H1 (cell line): ENCODE measurements around the gene PTGES. TPM values are rescaled to one million over a fixed set of nuclear protein-coding genes. Genes with fewer than 3 reads are reported as not detected.
A peak's percentile ranks its signal among the peaks of the same experiment; 100 is the strongest.

Source experiments
- CTCF ChIA-PET: fragments of 300-600 bp; sonication (Branson Sonifier 250); formaldehyde crosslinking; loops from one replicate; lab custom pipeline; 2021; ENCODE audit not compliant: partially characterized antibody; lab: Charles Lee
- POLR2A ChIA-PET: fragments of 300-600 bp; sonication (Branson Sonifier 250); formaldehyde crosslinking; loops from one replicate; lab custom pipeline; 2021; ENCODE audit warnings: inconsistent platforms; ENCODE audit not compliant: partially characterized antibody; lab: Charles Lee
- DNase-seq, 2 experiments: peaks; one replicate each; pipeline versions ENCODE4 v3.0.0 to v3.0.0-alpha.2; 2010 to 2022; ENCODE audit warnings: low spot score in 2 of 2, low read depth in 1 of 2, mixed read lengths in 1 of 2
- FAIRE-seq: peaks from 2 replicates; lab custom pipeline; 2011; peaks lifted over from hg19 to GRCh38; lab: Jason Lieb, UNC
- H2AFZ ChIP-seq: 2 replicates; pipeline ENCODE4 v1.8.1; 2012; ENCODE audit warnings: low read length, inconsistent platforms
- H2AK5ac ChIP-seq: 2 replicates; pipeline ENCODE4 v1.6.1; 2013; ENCODE audit warnings: low read depth, low read length
- H2BK120ac ChIP-seq: replicated peaks from 2 replicates; pipeline ENCODE3; 2013; ENCODE audit warnings: low read depth, low read length, inconsistent platforms
- H2BK12ac ChIP-seq: 2 replicates; pipeline ENCODE4 v1.6.1; 2013; ENCODE audit warnings: low read depth, low read length
- H2BK15ac ChIP-seq: 2 replicates; pipeline ENCODE4 v1.6.1; 2013; ENCODE audit warnings: low read length
- H2BK20ac ChIP-seq: 2 replicates; pipeline ENCODE4 v1.6.1; 2013; ENCODE audit warnings: low read length
- H2BK5ac ChIP-seq: 2 replicates; pipeline ENCODE4 v1.6.1; 2013; ENCODE audit warnings: low read depth, low read length
- H3K14ac ChIP-seq: 2 replicates; pipeline ENCODE4 v1.6.1; 2013; ENCODE audit warnings: inconsistent platforms; ENCODE audit not compliant: insufficient read length
- H3K18ac ChIP-seq: 2 replicates; pipeline ENCODE4 v1.6.1; 2013; ENCODE audit warnings: low read length; ENCODE audit errors: extremely low read depth
- H3K23ac ChIP-seq: 2 replicates; pipeline ENCODE4 v1.6.1; 2013; ENCODE audit warnings: inconsistent platforms; ENCODE audit not compliant: insufficient read length
- H3K23me2 ChIP-seq: 2 replicates; pipeline ENCODE4 v1.6.1; 2013; ENCODE audit warnings: low read depth, low read length
- H3K27ac ChIP-seq: 2 replicates; pipeline ENCODE4 v1.6.1; 2011; ENCODE audit warnings: low read depth, low read length, inconsistent platforms
- H3K27me3 ChIP-seq, 4 experiments: replicated peaks in 1 of 4; 1 replicate in 1 of 4; 2 replicates in 3 of 4; pipeline versions ENCODE4 v1.6.1 to v1.8.1; 2011 to 2013; ENCODE audit warnings: low read length in 3 of 4, mild to moderate bottlenecking in 3 of 4, inconsistent platforms in 2 of 4, mixed read lengths in 2 of 4, moderate library complexity in 1 of 4; ENCODE audit not compliant: control insufficient read depth in 3 of 4, insufficient read depth in 3 of 4; ENCODE audit errors: extremely low read depth in 1 of 4
- H3K36me3 ChIP-seq, 4 experiments: 2 replicates each; pipeline versions ENCODE4 v1.6.1 to v1.8.1; 2011 to 2013; ENCODE audit warnings: mild to moderate bottlenecking in 4 of 4, low read length in 3 of 4, moderate library complexity in 2 of 4, control low read depth in 1 of 4, inconsistent platforms in 1 of 4; ENCODE audit not compliant: insufficient read depth in 4 of 4, control insufficient read depth in 2 of 4
- H3K4ac ChIP-seq: replicated peaks from 2 replicates; pipeline ENCODE3; 2013; ENCODE audit warnings: low read length, low read depth, mixed read lengths, inconsistent platforms; ENCODE audit not compliant: insufficient read length
- H3K4me1 ChIP-seq, 4 experiments: replicated peaks in 1 of 4; 1 replicate in 1 of 4; 2 replicates in 3 of 4; pipeline versions ENCODE4 v1.6.1 to v1.8.1; 2011 to 2013; ENCODE audit warnings: low read length in 3 of 4, inconsistent platforms in 2 of 4, mixed read lengths in 1 of 4; ENCODE audit not compliant: insufficient read depth in 4 of 4, control insufficient read depth in 3 of 4
- H3K4me2 ChIP-seq, 2 experiments: 2 replicates each; pipeline versions ENCODE4 v1.6.1 to v1.8.1; 2011 to 2013; ENCODE audit warnings: low read depth in 2 of 2, low read length in 2 of 2, control low read depth in 1 of 2, inconsistent platforms in 1 of 2, mild to moderate bottlenecking in 1 of 2; ENCODE audit not compliant: insufficient read depth in 1 of 2
- H3K4me3 ChIP-seq, 4 experiments: fragments of 200-600, 300-600 bp in 1 of 4; sonication (generic), shearing (Covaris generic), sonication (Bioruptor Twin) in 1 of 4; 2 replicates each; pipeline versions ENCODE4 v1.5.1 to v1.8.1; 2011 to 2016; ENCODE audit warnings: low read length in 4 of 4, low read depth in 3 of 4, control low read depth in 2 of 4, inconsistent platforms in 2 of 4, mild to moderate bottlenecking in 2 of 4, mixed read lengths in 1 of 4, moderate library complexity in 1 of 4; ENCODE audit not compliant: insufficient read depth in 2 of 4; ENCODE audit errors: extremely low read depth in 1 of 4
- H3K56ac ChIP-seq: replicated peaks from 2 replicates; pipeline ENCODE3; 2013; ENCODE audit warnings: low read depth, mild to moderate bottlenecking, mixed read lengths, low read length, inconsistent platforms; ENCODE audit not compliant: insufficient read length
- H3K79me1 ChIP-seq: 2 replicates; pipeline ENCODE4 v1.6.1; 2013; ENCODE audit warnings: low read depth, low read length, control low read depth
- H3K79me2 ChIP-seq, 2 experiments: 2 replicates each; pipeline versions ENCODE4 v1.6.1 to v1.8.1; 2012 to 2013; ENCODE audit warnings: low read length in 2 of 2, mild to moderate bottlenecking in 2 of 2, inconsistent platforms in 1 of 2; ENCODE audit not compliant: insufficient read depth in 2 of 2, control insufficient read depth in 1 of 2
- H3K9ac ChIP-seq, 4 experiments: replicated peaks in 1 of 4; 1 replicate in 1 of 4; 2 replicates in 3 of 4; pipeline versions ENCODE4 v1.6.1 to v1.8.1; 2011 to 2013; ENCODE audit warnings: low read depth in 3 of 4, low read length in 3 of 4, control low read depth in 2 of 4, mild to moderate bottlenecking in 2 of 4, moderate library complexity in 2 of 4, inconsistent platforms in 1 of 4; ENCODE audit errors: extremely low read depth in 1 of 4
- H3K9me3 ChIP-seq, 2 experiments: 2 replicates each; pipeline versions ENCODE4 v1.6.1 to v1.8.1; 2012 to 2013; ENCODE audit warnings: mild to moderate bottlenecking in 2 of 2, moderate library complexity in 2 of 2, control low read depth in 1 of 2, inconsistent platforms in 1 of 2, low read depth in 1 of 2, low read length in 1 of 2, mixed read lengths in 1 of 2; ENCODE audit not compliant: insufficient read depth in 2 of 2
- H4K20me1 ChIP-seq, 2 experiments: replicated peaks in 1 of 2; 2 replicates each; pipeline versions ENCODE3 to v1.8.1; 2011 to 2013; ENCODE audit warnings: inconsistent platforms in 2 of 2, low read length in 2 of 2, mild to moderate bottlenecking in 1 of 2; ENCODE audit not compliant: insufficient read depth in 2 of 2, control insufficient read depth in 1 of 2
- H4K5ac ChIP-seq: 2 replicates; pipeline ENCODE4 v1.6.1; 2013; ENCODE audit warnings: low read length, low read depth, mixed read lengths, inconsistent platforms; ENCODE audit not compliant: insufficient read length
- H4K8ac ChIP-seq: 2 replicates; pipeline ENCODE4 v1.8.0; 2013; ENCODE audit warnings: mild to moderate bottlenecking, moderate library complexity, low read length, inconsistent platforms; ENCODE audit not compliant: insufficient read depth; ENCODE audit errors: extremely low read depth
- H4K91ac ChIP-seq: replicated peaks from 2 replicates; pipeline ENCODE3; 2013; ENCODE audit warnings: low read length, mixed read lengths, inconsistent platforms; ENCODE audit not compliant: insufficient read length
- CHD1 ChIP-seq: IDR thresholded peaks from 2 replicates; pipeline ENCODE4 v1.6.1; 2012; ENCODE audit warnings: low read depth, low read length, improper control_type of control experiment
- CTBP2 ChIP-seq: IDR thresholded peaks from 2 replicates; pipeline ENCODE4 v1.7.0; 2011; ENCODE audit warnings: borderline replicate concordance, mild to moderate bottlenecking, moderate library complexity, mixed read lengths, low read length; ENCODE audit not compliant: insufficient read depth, insufficient read length
- HDAC2 ChIP-seq, 2 experiments: fragments of 300-600 bp in 1 of 2; sonication (generic) in 1 of 2; IDR thresholded peaks; 2 replicates each; pipeline ENCODE4 v1.6.1; 2011 to 2012; ENCODE audit warnings: low read depth in 2 of 2, low read length in 2 of 2, mild to moderate bottlenecking in 2 of 2, moderate library complexity in 2 of 2, borderline replicate concordance in 1 of 2, inconsistent platforms in 1 of 2
- JUND ChIP-seq: IDR thresholded peaks from 2 replicates; pipeline ENCODE4 v1.6.1; 2011; ENCODE audit warnings: mild to moderate bottlenecking, improper control_type of control experiment, low read length
- MAFK ChIP-seq: IDR thresholded peaks from 2 replicates; pipeline ENCODE4 v1.6.1; 2012; ENCODE audit warnings: low read depth, mild to moderate bottlenecking, improper control_type of control experiment, low read length
- POU5F1 ChIP-seq: IDR thresholded peaks from 2 replicates; pipeline ENCODE4 v1.6.1; 2011; ENCODE audit warnings: low read depth, mild to moderate bottlenecking, low read length, moderate library complexity
- WGBS, 2 experiments: shearing (Covaris generic) in 1 of 2; methylation state at CpG; one replicate each; pipeline versions ENCODE4 v1.1.6 to v1.1.7; 2013 to 2015; ENCODE audit warnings: low lambda C conversion rate in 2 of 2, mixed read lengths in 2 of 2, inconsistent platforms in 1 of 2, low coverage in 1 of 2, missing lambda C conversion rate in 1 of 2; ENCODE audit not compliant: insufficient replicate concordance in 2 of 2, insufficient coverage in 1 of 2, insufficient read length in 1 of 2; ENCODE audit errors: extremely low coverage in 1 of 2, missing lambda C conversion rate in 1 of 2; 5-methylcytosine and 5-hydroxymethylcytosine counted together
- polyA plus RNA-seq, 7 experiments: library from polyadenylated mRNA; depleted of rRNA in 3 of 7; stranded (reverse) in 5 of 7; unstranded in 2 of 7; fragments of >200 nt in 5 of 7; fragments of 200-250 nt in 2 of 7; gene quantifications; 1 replicate in 5 of 7; 2 replicates in 1 of 7; 4 replicates in 1 of 7; pipeline versions ENCODE4 v1.2.1 to v1.2.3, GENCODE V29; 2011 to 2013; ENCODE audit warnings: missing spikeins in 2 of 7, mixed read lengths in 2 of 7
- total RNA-seq: library from RNA; stranded (reverse); fragmentation: NEBNext Ultra II Directional; extraction: Animal tissue kit (Norgen Biotek cat#: 25700); gene quantifications from 2 replicates; pipeline ENCODE4 v1.2.1, GENCODE V29; 2021
- TF ChIP-seq, protein P1 (sequence below), 3 experiments: IDR thresholded peaks; 1 replicate in 2 of 3; 2 replicates in 1 of 3; pipeline versions ENCODE4 v1.5.1 to v1.6.1; 2011; ENCODE audit warnings: low read length in 3 of 3, mild to moderate bottlenecking in 3 of 3, inconsistent platforms in 2 of 3, low read depth in 1 of 3, moderate library complexity in 1 of 3; ENCODE audit not compliant: insufficient read depth in 1 of 3; ENCODE audit errors: control extremely low read depth in 1 of 3

The PTGES gene
- total and polyA plus RNA-seq, 2 of the 8 experiments (the other 6 are each of a cell fraction or from before 2014, with no cell fraction given): 3.2 to 5.1 TPM

DNA sequence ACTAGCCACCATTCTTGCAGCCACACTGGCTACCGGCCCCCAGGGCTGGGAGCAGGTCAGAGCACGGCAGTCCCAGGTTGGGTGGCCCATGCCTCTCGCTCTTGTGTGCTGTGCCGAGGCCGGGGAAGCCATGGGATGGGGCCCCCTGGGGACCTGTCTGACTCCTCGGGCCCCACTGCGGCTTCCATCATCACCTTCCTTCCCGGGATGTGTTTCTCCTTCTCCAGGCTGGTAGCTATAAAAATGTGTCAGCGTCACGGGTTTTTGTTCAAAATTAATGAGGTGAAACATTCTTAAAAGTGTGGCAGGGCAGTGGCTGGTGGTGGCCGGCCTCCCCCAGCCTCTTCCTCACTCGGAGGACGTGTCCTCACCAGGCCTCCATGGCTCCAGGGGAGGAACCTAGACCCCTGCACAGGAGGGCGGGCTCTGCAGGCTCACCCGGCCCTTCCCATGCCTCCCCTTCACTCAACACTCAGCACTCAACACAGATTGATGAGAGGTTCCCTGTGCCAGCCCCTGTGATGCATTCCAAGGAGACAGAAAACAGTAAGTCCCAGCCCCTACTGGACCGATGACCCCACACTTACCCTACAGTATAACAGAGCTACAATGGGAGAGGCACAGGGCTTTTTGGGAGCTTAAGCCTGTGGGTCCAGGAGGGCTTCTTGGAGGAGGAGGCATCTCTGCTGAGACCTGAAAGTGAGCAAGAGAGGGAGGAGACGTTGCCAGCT is 43.2 kb downstream of the PTGES start:
- TF ChIP-seq POU5F1 (no peak), CHD1 (no peak), MAFK (no peak), HDAC2 (IDR thresholded peaks at IDR 0.05; ENCODE audit: borderline replicate concordance in 1 of 2, low read depth in 2 of 2, low read length in 2 of 2) (no peak), CTBP2 (no peak), JUND (no peak)
- TF ChIP-seq, protein P1, sequence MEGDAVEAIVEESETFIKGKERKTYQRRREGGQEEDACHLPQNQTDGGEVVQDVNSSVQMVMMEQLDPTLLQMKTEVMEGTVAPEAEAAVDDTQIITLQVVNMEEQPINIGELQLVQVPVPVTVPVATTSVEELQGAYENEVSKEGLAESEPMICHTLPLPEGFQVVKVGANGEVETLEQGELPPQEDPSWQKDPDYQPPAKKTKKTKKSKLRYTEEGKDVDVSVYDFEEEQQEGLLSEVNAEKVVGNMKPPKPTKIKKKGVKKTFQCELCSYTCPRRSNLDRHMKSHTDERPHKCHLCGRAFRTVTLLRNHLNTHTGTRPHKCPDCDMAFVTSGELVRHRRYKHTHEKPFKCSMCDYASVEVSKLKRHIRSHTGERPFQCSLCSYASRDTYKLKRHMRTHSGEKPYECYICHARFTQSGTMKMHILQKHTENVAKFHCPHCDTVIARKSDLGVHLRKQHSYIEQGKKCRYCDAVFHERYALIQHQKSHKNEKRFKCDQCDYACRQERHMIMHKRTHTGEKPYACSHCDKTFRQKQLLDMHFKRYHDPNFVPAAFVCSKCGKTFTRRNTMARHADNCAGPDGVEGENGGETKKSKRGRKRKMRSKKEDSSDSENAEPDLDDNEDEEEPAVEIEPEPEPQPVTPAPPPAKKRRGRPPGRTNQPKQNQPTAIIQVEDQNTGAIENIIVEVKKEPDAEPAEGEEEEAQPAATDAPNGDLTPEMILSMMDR (IDR thresholded peaks at IDR 0.05; ENCODE audit: control extremely low read depth in 1 of 3, insufficient read depth in 1 of 3, low read depth in 1 of 3, low read length in 3 of 3): no peak
- Histone ChIP-seq H3K9ac (no peak overlapping the region), H3K14ac (no peak overlapping the region), H2AK5ac (no peak overlapping the region), H3K23me2 (no peaks in the 10 kb centered on the region), H3K79me2 (no peaks in the 10 kb centered on the region), H3K27me3 (no peaks in the 10 kb centered on the region), H3K4me1 (peaks cover 0 to 13% (median 0%) of the 10 kb centered on the region in 4 experiments; a peak in 2 of 7 replicates), H3K36me3 (no peaks in the 10 kb centered on the region), H2BK5ac (no peak overlapping the region), H4K5ac (no peak overlapping the region), H3K18ac (no peak overlapping the region), H4K91ac (no peak overlapping the region), H3K4ac (no peak overlapping the region), H2AFZ (no peak overlapping the region), H3K9me3 (no peaks in the 10 kb centered on the region), H4K20me1 (no peaks in the 10 kb centered on the region), H3K27ac (no peak overlapping the region), H3K4me2 (no peak overlapping the region), H3K4me3 (no peak overlapping the region), H2BK20ac (no peak overlapping the region), H2BK15ac (peak overlapping the region; percentile 72; the same call in 1 of the 2 replicates), H3K79me1 (no peaks in the 10 kb centered on the region), H4K8ac (no peak overlapping the region; the same call in 1 of the 2 replicates), H2BK12ac (no peak overlapping the region), H3K23ac (no peak overlapping the region), H2BK120ac (no peak overlapping the region), H3K56ac (no peak overlapping the region)
- FAIRE-seq: no peak
- 81% methylated on average over 17 of the region's 17 CpGs; no CpG with 5 or more reads in 1 of the 2 experiments for WGBS, 2 experiments
- DNase-seq: no peak
- ChIA-PET POLR2A (interaction anchor here (0.7 kb wide), 1 partner anchor 11 kb away, joined by 3 read pairs; no protein-coding TSS in a partner anchor), CTCF (interaction anchor here (0.7 to 3.0 kb wide), 5 partner anchors 8 to 68 kb away, joined by 3 to 20 read pairs (median 6); no protein-coding TSS in a partner anchor)
